GM18951 (cell line): ENCODE results near the gene CHGA.

ENCODE experiments used
- POLR2A ChIP-seq: IDR thresholded peaks from 4 replicates; pipeline ENCODE4 v1.6.1; 2011; ENCODE audit warnings: mild to moderate bottlenecking; ENCODE audit not compliant: insufficient read length, insufficient read depth; ENCODE audit errors: extremely low read depth
- in situ Hi-C: fragments of 300-500 bp; cut with MboI; formaldehyde crosslinking; loops from one replicate; pipeline ENCODE4 v1.12.0; 2022; ENCODE audit warnings: low sequenced_read_pairs, mixed read lengths, inconsistent platforms; ENCODE audit not compliant: unreplicated experiment

CHGA gene

DNA sequence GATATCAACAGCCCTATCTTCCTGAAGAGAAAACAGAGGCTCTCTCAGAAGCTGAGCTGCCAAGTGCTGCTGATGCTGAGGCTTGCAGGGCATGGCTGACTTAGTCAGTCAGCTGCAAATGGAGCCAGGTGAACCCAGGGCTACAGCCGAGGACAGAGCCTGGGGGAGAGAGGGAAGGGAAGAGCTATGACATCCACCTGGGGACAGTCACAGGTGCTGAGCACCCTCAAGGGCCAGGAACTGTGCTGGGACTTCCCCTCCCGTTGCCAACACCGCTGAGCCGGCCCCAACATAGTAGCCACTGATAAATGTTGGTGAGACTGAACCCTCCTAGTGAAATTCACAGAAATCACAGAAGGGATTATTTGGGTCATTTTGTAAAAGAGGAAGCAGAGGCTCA is 6.7 kb upstream of the CHGA start:
- in situ Hi-C loops, result no loop called here
- TF ChIP-seq POLR2A, result no peak

DNA sequence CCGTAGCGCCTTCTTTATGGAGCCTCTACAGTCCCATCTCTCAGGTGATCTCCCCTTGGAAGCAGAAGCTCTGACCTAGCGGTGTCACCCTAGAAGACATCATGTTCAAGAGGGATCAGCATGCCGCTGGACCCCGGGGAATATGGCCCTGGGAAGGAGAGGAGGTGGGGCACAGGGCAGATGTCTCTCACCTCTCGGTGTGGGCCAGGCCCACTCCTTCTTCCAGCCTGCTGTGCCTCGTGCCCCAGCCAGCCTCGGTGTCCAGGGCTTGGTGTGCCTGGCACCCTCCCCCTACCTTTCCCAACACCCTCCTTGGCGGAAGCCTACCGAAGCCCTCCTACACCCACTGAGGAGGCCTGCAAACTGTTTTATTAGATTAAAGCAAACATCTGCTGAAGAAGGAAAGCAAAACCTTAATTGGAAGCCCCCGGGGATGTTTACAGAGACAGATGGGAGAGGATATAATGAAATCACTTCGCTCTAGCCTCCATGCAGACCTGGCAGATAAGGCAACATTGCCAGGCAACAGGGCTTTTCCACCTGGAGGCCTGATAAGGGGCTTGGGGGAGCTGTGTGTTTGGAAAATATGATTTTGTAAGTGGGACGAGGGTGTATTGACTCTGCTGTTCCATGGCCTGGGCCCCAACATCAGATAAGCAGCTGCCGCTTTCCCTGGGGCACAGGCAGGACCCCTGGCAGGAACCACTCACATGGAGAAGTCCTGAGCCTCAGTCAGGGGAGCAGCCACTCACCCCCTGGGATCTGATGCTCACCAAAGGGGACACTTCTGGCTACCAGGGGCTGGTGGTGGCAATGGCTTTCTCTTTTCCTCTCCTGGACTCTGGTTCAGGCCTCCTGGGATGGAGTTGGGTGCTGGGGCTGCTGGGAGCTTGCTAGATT is 5.7 kb upstream of the CHGA start:
- no peak for TF ChIP-seq POLR2A
- in situ Hi-C loops, result no loop called here

- in situ Hi-C loops, result no loop called here
- no peak for TF ChIP-seq POLR2A
These were observed 5.0 kb upstream of the CHGA start for GRCh38 chr14:92917956-92918355.

GRCh38 chr14:92920001-92920400 is 2.9 kb upstream of the CHGA start:
- in situ Hi-C loops, result no loop called here
- TF ChIP-seq POLR2A, result no peak

- in situ Hi-C loops, result no loop called here
These were observed 705 bp upstream of the CHGA start for GRCh38 chr14:92922155-92922735.

DNA sequence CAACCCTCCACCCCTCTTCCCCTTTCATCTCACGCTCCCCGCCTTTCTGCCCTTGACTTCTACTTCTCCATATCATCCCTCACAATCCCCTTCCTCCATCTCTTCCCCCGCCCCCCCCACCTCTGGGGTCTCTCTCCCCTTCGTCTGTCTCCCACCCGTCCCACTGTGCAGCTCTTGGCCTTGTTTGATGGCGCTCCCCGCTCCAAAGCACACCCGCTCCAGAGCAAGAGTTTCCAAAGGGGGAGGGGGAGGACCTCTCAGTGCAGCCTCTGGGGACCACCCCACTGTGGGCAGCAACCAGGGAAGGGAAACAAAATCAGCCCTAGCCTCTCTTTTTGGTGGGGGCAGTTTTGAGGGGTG is 774 bp downstream of the CHGA start:
- in situ Hi-C loops, result no loop called here
- no peak for TF ChIP-seq POLR2A

More at GRCh38 chr14:92922155-92922735, 705 bp upstream of the CHGA start:
- no peak for TF ChIP-seq POLR2A

- no peak for TF ChIP-seq POLR2A
- in situ Hi-C loops, result no loop called here
These were observed 1.3 kb downstream of the CHGA start for GRCh38 chr14:92924247-92924646.

DNA sequence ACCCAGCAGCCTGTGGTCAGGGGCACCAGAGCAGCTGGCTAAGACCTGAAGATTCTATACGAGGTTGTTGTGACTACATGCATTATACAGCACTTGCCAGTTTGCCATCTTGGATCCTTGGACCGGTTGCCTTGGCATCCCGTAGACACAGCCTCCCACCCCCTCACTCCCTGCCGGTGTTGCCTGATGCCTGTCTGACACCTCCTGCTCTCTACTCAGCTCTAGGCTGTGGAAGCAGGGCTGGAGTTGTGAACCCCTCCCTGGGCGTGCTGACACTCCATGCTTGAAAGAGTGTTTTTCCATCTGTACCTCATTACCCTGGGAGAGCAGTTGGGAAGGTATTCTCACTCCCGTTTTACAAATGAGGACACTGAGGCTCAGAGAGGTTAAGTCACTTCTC is 2.5 kb downstream of the CHGA start:
- in situ Hi-C loops, result no loop called here
- no peak for TF ChIP-seq POLR2A

DNA sequence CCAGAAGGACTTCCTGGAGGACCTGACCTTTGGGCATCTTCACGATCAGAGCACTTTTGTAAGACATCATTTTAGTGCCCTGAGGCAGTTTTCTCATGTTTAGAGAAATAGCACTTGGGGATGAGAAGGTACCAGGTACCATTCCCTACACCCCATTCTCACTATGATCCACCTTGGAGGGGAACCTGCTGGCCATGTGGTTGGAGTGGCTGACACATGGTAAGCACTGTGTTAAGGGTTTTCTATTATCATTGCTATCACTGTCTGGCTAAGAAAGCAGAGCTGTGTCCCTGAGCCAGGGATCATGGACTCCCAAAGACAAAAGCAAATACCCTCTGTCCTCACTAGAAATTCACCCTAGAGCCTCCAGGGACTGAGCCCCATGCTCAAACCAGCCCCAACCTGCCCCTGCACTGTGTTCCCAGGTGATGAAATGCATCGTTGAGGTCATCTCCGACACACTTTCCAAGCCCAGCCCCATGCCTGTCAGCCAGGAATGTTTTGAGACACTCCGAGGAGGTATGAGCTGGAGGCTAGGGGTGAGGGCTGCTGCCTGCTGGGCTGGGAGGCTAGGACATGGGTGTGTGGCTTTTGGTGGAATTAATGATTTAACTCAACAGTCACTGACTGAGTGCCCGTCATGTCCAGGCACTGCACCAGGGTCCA is 3.4 kb downstream of the CHGA start:
- in situ Hi-C loops, result no loop called here
- TF ChIP-seq POLR2A, result no peak

GRCh38 chr14:92926931-92927330 is 4.0 kb downstream of the CHGA start:
- TF ChIP-seq POLR2A, result no peak
- in situ Hi-C loops, result no loop called here

- in situ Hi-C loops, result no loop called here
These were observed 4.7 kb downstream of the CHGA start for GRCh38 chr14:92927349-92928257.

DNA sequence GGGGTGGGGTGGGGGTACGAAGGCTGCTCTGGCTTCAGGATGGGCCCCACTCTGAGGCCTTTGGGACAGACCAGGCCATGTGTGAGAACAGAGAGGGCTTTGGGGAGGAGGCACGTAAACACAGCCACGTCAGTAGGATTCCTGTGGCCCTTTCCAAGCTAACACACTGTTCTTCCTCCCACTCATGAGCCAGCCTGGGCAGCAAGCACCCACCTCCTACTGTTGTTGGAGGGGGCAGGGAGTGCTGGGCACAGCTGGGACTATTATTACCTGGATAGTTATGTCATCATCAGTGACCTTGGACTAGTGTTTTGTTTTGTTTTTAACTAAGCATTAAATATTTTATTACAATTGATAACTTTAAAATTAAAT is 5.3 kb downstream of the CHGA start:
- in situ Hi-C loops, result no loop called here
- no peak for TF ChIP-seq POLR2A

More at GRCh38 chr14:92927349-92928257, 4.7 kb downstream of the CHGA start:
- no peak for TF ChIP-seq POLR2A

DNA sequence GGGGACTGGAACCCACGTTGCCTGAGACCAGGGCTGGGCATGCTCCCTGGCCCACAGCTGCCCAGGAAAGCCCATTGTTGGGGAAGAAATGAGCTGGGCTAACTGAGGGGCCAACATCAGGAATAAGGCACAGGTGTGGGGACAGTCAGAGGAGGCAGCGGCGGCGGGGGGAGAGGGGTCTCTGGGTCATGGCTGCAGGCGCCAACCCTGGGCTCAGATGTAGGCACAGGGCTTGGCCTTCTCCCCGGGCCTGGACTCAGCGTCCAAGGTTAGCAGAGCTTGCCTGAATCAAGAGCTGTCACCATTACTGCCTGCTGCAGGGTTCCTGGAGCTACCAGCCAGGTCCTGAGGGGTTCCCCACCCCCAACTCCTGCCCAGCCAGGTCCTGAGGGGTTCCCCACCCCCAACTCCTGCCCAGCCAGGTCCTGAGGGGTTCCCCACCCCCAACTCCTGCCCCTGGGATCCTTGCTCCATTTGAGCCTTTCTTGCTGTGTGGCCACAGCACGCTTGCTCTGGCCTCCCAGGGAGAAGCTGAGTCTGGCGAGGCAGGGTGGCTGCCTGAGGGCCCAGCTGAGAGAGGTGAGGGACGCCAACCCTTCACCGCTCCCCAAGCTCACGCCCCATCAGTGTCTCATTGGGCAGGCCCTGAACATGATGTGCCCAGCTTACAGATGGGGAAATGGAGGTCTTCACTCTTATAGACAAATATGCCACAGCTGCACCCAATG is 6.2 kb downstream of the CHGA start:
- no peak for TF ChIP-seq POLR2A
- in situ Hi-C loops, result no loop called here
